ENCODE results near the gene SLIRP. TPM values are rescaled to one million over a fixed set of nuclear protein-coding genes. Genes with fewer than 3 reads are reported as not detected.

The SLIRP gene
- total RNA-seq, 1 experiment from 2014 or later: 318 TPM

- ChIA-PET POLR2A (ENCODE audit: low non-redundant PET) (no interaction called here), CTCF (no interaction called here)
- TF ChIP-seq CTCF (conservative IDR thresholded peaks at IDR 0.05; ENCODE audit: low read depth, low read length) (no peak), EZH2 (IDR thresholded peaks at IDR 0.05; ENCODE audit: borderline replicate concordance, low read depth, low read length, poor library complexity, severe bottlenecking) (no peak)
- H3K36me3 ChIP-seq (ENCODE audit: insufficient read depth, low read length, poor library complexity, severe bottlenecking): peaks cover 51% of the 10 kb centered on the region
- no peak overlapping the region for H3K4me3 ChIP-seq (ENCODE audit: low read depth, low read length, poor library complexity, severe bottlenecking)
- H3K9me3 ChIP-seq (ENCODE audit: low read depth, low read length, poor library complexity, severe bottlenecking): no peaks in the 10 kb centered on the region
- no peak for DNase-seq (ENCODE audit: low spot score)
- H3K4me1 ChIP-seq (ENCODE audit: insufficient read depth, low read length, poor library complexity, severe bottlenecking): peaks cover 19% of the 10 kb centered on the region
- H3K27me3 ChIP-seq (replicated peaks; ENCODE audit: insufficient read depth, low read depth, low read length, poor library complexity): no peaks in the 10 kb centered on the region
- intact Hi-C loops (cut with micrococcal nuclease; ENCODE audit: unreplicated experiment): no loop called here
- H3K27ac ChIP-seq (ENCODE audit: low read depth, low read length, poor library complexity, severe bottlenecking): no peak overlapping the region
- no TSS peak for BruUV-seq (replicated peaks)
Measured at GRCh38 chr14:77710364-77710763, 2.5 kb downstream of the SLIRP start.

GRCh38 chr14:77714926-77715325 lies 7.0 kb downstream of the SLIRP start:
- peaks cover 1% of the 10 kb centered on the region for H3K4me1 ChIP-seq (ENCODE audit: insufficient read depth, low read length, poor library complexity, severe bottlenecking)
- ChIA-PET CTCF (no interaction called here), POLR2A (ENCODE audit: low non-redundant PET) (no interaction called here)
- intact Hi-C loops (cut with micrococcal nuclease; ENCODE audit: unreplicated experiment): no loop called here
- no peak for DNase-seq (ENCODE audit: low spot score)
- H3K27ac ChIP-seq (ENCODE audit: low read depth, low read length, poor library complexity, severe bottlenecking): no peak overlapping the region
- H3K27me3 ChIP-seq (replicated peaks; ENCODE audit: insufficient read depth, low read depth, low read length, poor library complexity): no peaks in the 10 kb centered on the region
- TF ChIP-seq CTCF (conservative IDR thresholded peaks at IDR 0.05; ENCODE audit: low read depth, low read length): no peak
- no peak for TF ChIP-seq EZH2 (IDR thresholded peaks at IDR 0.05; ENCODE audit: borderline replicate concordance, low read depth, low read length, poor library complexity, severe bottlenecking)
- H3K36me3 ChIP-seq (ENCODE audit: insufficient read depth, low read length, poor library complexity, severe bottlenecking): peaks cover 93% of the 10 kb centered on the region
- no peak overlapping the region for H3K4me3 ChIP-seq (ENCODE audit: low read depth, low read length, poor library complexity, severe bottlenecking)
- no TSS peak for BruUV-seq (replicated peaks)
- H3K9me3 ChIP-seq (ENCODE audit: low read depth, low read length, poor library complexity, severe bottlenecking): no peaks in the 10 kb centered on the region

- CTCF ChIA-PET: interaction anchor here (0.7 kb wide), 1 partner anchor 492 kb away, joined by 5 read pairs; no protein-coding TSS in a partner anchor
- intact Hi-C loops (cut with micrococcal nuclease; ENCODE audit: unreplicated experiment): no loop called here
- POLR2A ChIA-PET (ENCODE audit: low non-redundant PET): interaction anchor here (0.6 kb wide), 2 partner anchors 63 to 169 kb away, joined by 5 to 7 read pairs; no protein-coding TSS in a partner anchor
- no peak for DNase-seq (ENCODE audit: low spot score)
- TSS peak; percentile 97 for BruUV-seq (replicated peaks)
- Histone ChIP-seq H3K27me3 (replicated peaks; ENCODE audit: insufficient read depth, low read depth, low read length, poor library complexity) (no peaks in the 10 kb centered on the region), H3K36me3 (ENCODE audit: insufficient read depth, low read length, poor library complexity, severe bottlenecking) (peaks cover 82% of the 10 kb centered on the region), H3K4me1 (ENCODE audit: insufficient read depth, low read length, poor library complexity, severe bottlenecking) (peaks cover 16% of the 10 kb centered on the region), H3K4me3 (ENCODE audit: low read depth, low read length, poor library complexity, severe bottlenecking) (no peak overlapping the region), H3K27ac (ENCODE audit: low read depth, low read length, poor library complexity, severe bottlenecking) (no peak overlapping the region), H3K9me3 (ENCODE audit: low read depth, low read length, poor library complexity, severe bottlenecking) (no peaks in the 10 kb centered on the region)
- TF ChIP-seq CTCF (conservative IDR thresholded peaks at IDR 0.05; ENCODE audit: low read depth, low read length) (no peak), EZH2 (IDR thresholded peaks at IDR 0.05; ENCODE audit: borderline replicate concordance, low read depth, low read length, poor library complexity, severe bottlenecking) (no peak)
Measured at GRCh38 chr14:77717608-77718305, 9.9 kb downstream of the SLIRP start.

Measured in A673 (cell line).